Right lobe of liver (tissue), 6 donors: ENCODE results near the gene ST6GALNAC4. TPM values are rescaled to one million over a fixed set of nuclear protein-coding genes. Genes with fewer than 3 reads are reported as not detected.

Experiments
- ATAC-seq, 4 donors: fragments of 200-7000 bp; cut with Tn5 transposase; one replicate each; pipeline ENCODE4 v1.9.1; 2020; ENCODE audit warnings: mild to moderate bottlenecking in 4 of 4, moderate library complexity in 4 of 4
- DNase-seq, 3 donors: peaks; one replicate each; pipeline ENCODE4 v3.0.0-alpha.2; 2020
- H3K27ac ChIP-seq, 3 donors: fragments of 200-600 bp; one replicate each; pipeline ENCODE4 v1.8.0; 2022
- H3K27me3 ChIP-seq, 2 donors: fragments of 200-600 bp; one replicate each; pipeline ENCODE4 v1.8.0; 2022
- H3K36me3 ChIP-seq, 4 donors: fragments of 200-600 bp; sonication (generic) in 1 of 4; one replicate each; pipeline versions ENCODE4 v1.5.1 to v1.8.0; 2017 to 2022; ENCODE audit warnings: control low read depth in 1 of 4
- H3K4me1 ChIP-seq, 4 donors: fragments of 200-600 bp; sonication (generic) in 1 of 4; one replicate each; pipeline versions ENCODE4 v1.5.1 to v1.8.0; 2017 to 2022; ENCODE audit warnings: control low read depth in 1 of 4
- H3K4me3 ChIP-seq, 3 donors: fragments of 200-600 bp; one replicate each; pipeline ENCODE4 v1.8.0; 2022
- H3K9me3 ChIP-seq, 4 donors: fragments of 200-600 bp; sonication (generic) in 1 of 4; one replicate each; pipeline versions ENCODE4 v1.5.1 to v1.8.0; 2017 to 2022; ENCODE audit warnings: control low read depth in 1 of 4
- CTCF ChIP-seq, 4 donors: fragments of 200-600 bp in 3 of 4; fragments of 450-650 bp in 1 of 4; IDR thresholded peaks; one replicate each; pipeline versions ENCODE4 v1.5.1 to v1.8.0; 2016 to 2022; ENCODE audit warnings: antibody characterized with exemption in 4 of 4, mild to moderate bottlenecking in 2 of 4
- POLR2A ChIP-seq: fragments of 450-650 bp; IDR thresholded peaks from one replicate; pipeline ENCODE4 v1.6.1; 2017; ENCODE audit warnings: antibody characterized with exemption, mild to moderate bottlenecking
- WGBS: methylation state at CpG from one replicate; pipeline ENCODE4 v1.1.6; 2018; ENCODE audit warnings: low coverage, low lambda C conversion rate; ENCODE audit not compliant: insufficient coverage; ENCODE audit errors: missing lambda C conversion rate; 5-methylcytosine and 5-hydroxymethylcytosine counted together
- intact Hi-C, 2 donors: fragments of 100-400 bp; cut with DNase I; formaldehyde crosslinking; loops; one replicate each; pipeline versions ENCODE4 v1.11.2 to v1.14.1; 2022
- total RNA-seq, 6 experiments: library from RNA; depleted of rRNA in 2 of 6; stranded (reverse); fragments of >200 nt in 2 of 6; fragmentation: NEBNext Ultra II Directional in 3 of 6; extraction: Animal tissue kit (Norgen Biotek cat#: 25700) in 3 of 6; gene quantifications; one replicate each; pipeline versions ENCODE4 v1.1.0 to v1.2.4, GENCODE V29; 2016 to 2023
- donor health status: DM: no; HTN: yes; CAD: no.
- donor health status: DM: no; HTN: no; CAD: no.
- donor health status: DM: no; HTN: no; CAD: no.
- donor health status: DM: no; HTN: yes; CAD: no.
- donor health status: DM: no; HTN: yes; CAD: no.

Gene ST6GALNAC4
- total RNA-seq, 6 experiments from 2014 or later: 3.2 to 23.8 (median 11.2) TPM

DNA sequence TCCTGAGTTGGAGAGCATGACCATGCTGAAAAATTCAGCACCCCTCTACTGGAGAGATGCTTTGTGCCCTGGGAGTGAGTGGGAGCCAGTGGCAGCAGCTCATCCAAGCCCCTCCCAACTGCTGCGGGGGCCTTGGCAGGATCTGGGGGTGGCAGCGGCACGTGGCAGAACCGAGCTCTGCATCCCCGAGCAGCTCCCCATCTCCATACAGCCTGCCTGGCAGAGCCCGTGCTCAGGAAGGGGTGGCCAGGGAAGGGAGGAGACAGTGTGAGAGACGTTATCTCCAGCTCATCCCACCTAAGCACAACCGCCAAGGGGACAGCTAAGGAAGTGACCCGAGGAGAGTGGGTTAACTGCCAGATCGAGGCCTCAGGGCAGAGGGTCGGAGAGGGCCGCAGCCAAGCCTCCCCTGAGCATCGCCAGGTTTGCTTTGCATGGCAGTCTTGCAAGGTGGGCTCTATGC, 38.0 kb upstream of the ST6GALNAC4 start:
- Histone ChIP-seq H3K4me1 (peaks cover 0 to 51% (median 16%) of the 10 kb centered on the region in 4 donors), H3K27ac (peak overlapping the region in 2 of 3 donors; percentile 10 to 68), H3K4me3 (no peak overlapping the region), H3K36me3 (no peaks in the 10 kb centered on the region), H3K9me3 (no peaks in the 10 kb centered on the region), H3K27me3 (no peaks in the 10 kb centered on the region)
- no CpG with 5 or more reads among the region's 13 CpGs for WGBS
- DNase-seq (no peak), ATAC-seq (peak in 1 of 4 donors; percentile 0)
- TF ChIP-seq CTCF (IDR thresholded peaks at IDR 0.05): no peak
- no peak for TF ChIP-seq POLR2A
- intact Hi-C loops: no loop called here

- H3K4me1 ChIP-seq: peaks cover 0 to 51% (median 16%) of the 10 kb centered on the region in 4 donors
- H3K36me3 ChIP-seq: no peaks in the 10 kb centered on the region
- TF ChIP-seq POLR2A: no peak
- TF ChIP-seq CTCF (IDR thresholded peaks at IDR 0.05): no peak
- H3K27me3 ChIP-seq: no peaks in the 10 kb centered on the region
- intact Hi-C loops: no loop called here
- H3K27ac ChIP-seq: no peak overlapping the region
- no peak overlapping the region for H3K4me3 ChIP-seq
- 46% methylated on average over 3 of the region's 17 CpGs for WGBS
- ATAC-seq (no peak), DNase-seq (no peak)
- no peaks in the 10 kb centered on the region for H3K9me3 ChIP-seq
Measured at GRCh38 chr9:127953768-127954505, 37.1 kb upstream of the ST6GALNAC4 start.

- TF ChIP-seq CTCF (IDR thresholded peaks at IDR 0.05) (no peak), POLR2A (no peak)
- WGBS: 75% methylated on average over 1 of the region's 1 CpG
- Histone ChIP-seq H3K4me3 (no peak overlapping the region), H3K9me3 (no peaks in the 10 kb centered on the region), H3K27me3 (no peaks in the 10 kb centered on the region), H3K36me3 (peaks cover 0 to 4% (median 0%) of the 10 kb centered on the region in 4 donors), H3K4me1 (peaks cover 0 to 45% (median 16%) of the 10 kb centered on the region in 4 donors), H3K27ac (no peak overlapping the region)
- intact Hi-C loops: no loop called here
- ATAC-seq: no peak
- DNase-seq: no peak
Measured at GRCh38 chr9:127953154-127953553, 36.3 kb upstream of the ST6GALNAC4 start.

DNA sequence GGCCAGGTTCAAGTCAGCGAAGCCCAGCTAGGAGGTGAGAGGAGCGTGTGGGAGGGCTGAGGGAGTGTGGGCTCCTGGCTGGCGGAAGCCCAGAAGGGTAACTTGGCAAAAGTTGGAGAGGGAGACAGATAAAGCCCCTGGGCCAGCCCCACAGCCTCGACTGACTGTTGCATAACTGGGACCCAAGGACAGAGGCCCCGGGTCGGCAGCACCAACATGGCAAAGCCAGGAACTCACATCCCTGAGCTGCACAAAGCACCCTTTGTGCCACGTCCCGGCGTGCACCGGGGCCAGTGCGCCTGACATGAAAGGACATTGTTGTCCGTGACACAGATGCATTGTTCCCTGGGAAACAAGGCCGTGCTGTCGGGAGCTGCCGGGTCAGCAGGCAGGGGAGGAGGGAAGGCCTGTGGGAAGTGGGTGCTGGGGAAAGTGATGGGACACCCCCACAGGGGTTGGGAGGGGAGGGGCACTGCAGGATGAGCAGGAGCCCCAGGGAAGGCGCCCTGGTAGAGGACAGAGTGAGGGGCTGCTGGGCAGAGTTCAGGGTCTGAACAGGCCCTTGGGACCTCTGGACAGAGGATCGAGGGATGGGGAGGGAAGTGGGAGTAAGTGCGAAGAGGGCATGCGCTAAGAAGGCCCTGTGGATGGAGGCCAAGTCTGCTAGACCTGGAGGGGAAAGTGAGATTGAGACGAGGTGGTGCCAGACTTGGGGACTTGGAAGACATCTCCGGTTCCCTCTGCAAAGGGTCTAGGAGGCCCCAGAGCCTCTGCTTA, 33.9 kb upstream of the ST6GALNAC4 start:
- no peaks in the 10 kb centered on the region for H3K9me3 ChIP-seq
- no peak overlapping the region for H3K27ac ChIP-seq
- no peaks in the 10 kb centered on the region for H3K27me3 ChIP-seq
- 67% methylated on average over 7 of the region's 21 CpGs for WGBS
- no peak for ATAC-seq
- H3K4me3 ChIP-seq: no peak overlapping the region
- intact Hi-C loops: no loop called here
- peaks cover 0 to 5% (median 0%) of the 10 kb centered on the region in 4 donors for H3K36me3 ChIP-seq
- TF ChIP-seq POLR2A (no peak), CTCF (IDR thresholded peaks at IDR 0.05) (no peak)
- peaks cover 0 to 22% (median 14%) of the 10 kb centered on the region in 4 donors for H3K4me1 ChIP-seq
- DNase-seq: no peak
